GM10847 (cell line): ENCODE results near the gene FRS2.

Experiments used
- POLR2A ChIP-seq: IDR thresholded peaks from 2 replicates; pipeline ENCODE4 v1.6.1; 2011; ENCODE audit not compliant: insufficient read length; ENCODE audit errors: extremely low read depth

The FRS2 gene

GRCh38 chr12:69470189-69471075 lies at the start of gene FRS2:
Gene FRS2 (plus strand): TSS chr12:69470388. CDS start chr12:69569031, 98,643 bp downstream.
- peak; percentile 59 for TF ChIP-seq POLR2A

- no peak for TF ChIP-seq POLR2A
These were observed 48.6 kb upstream of the FRS2 start for GRCh38 chr12:69421548-69421947.

GRCh38 chr12:69423037-69423905 lies 46.9 kb upstream of the FRS2 start:
- no peak for TF ChIP-seq POLR2A

- no peak for TF ChIP-seq POLR2A
These were observed 44.8 kb upstream of the FRS2 start for GRCh38 chr12:69425417-69425816.

- no peak for TF ChIP-seq POLR2A
These were observed 41.7 kb upstream of the FRS2 start for GRCh38 chr12:69428351-69429073.

- no peak for TF ChIP-seq POLR2A
These were observed 39.1 kb upstream of the FRS2 start for GRCh38 chr12:69430942-69431590.

- no peak for TF ChIP-seq POLR2A
These were observed 38.5 kb upstream of the FRS2 start for GRCh38 chr12:69431591-69432222.

GRCh38 chr12:69433653-69434052 lies 36.5 kb upstream of the FRS2 start:
- TF ChIP-seq POLR2A = no peak

- TF ChIP-seq POLR2A = no peak
These were observed 34.5 kb upstream of the FRS2 start for GRCh38 chr12:69435644-69436043.

- TF ChIP-seq POLR2A = no peak
These were observed 33.1 kb upstream of the FRS2 start for GRCh38 chr12:69437073-69437472.

GRCh38 chr12:69438539-69438938 lies 31.6 kb upstream of the FRS2 start:
- no peak for TF ChIP-seq POLR2A

GRCh38 chr12:69440016-69440415 lies 30.2 kb upstream of the FRS2 start:
- no peak for TF ChIP-seq POLR2A

- TF ChIP-seq POLR2A = no peak
These were observed 29.3 kb upstream of the FRS2 start for GRCh38 chr12:69440886-69441285.

GRCh38 chr12:69442894-69443293 lies 27.3 kb upstream of the FRS2 start:
- no peak for TF ChIP-seq POLR2A
